Mesendoderm (in vitro differentiated cells): Measurements from ENCODE around the gene BGN.

Experiments
- DNase-seq: peaks from one replicate; pipeline ENCODE4 v3.0.0; 2013
- H2AK5ac ChIP-seq: 2 replicates; pipeline ENCODE4 v1.6.1; 2013; ENCODE audit warnings: low read length, inconsistent platforms
- H2BK120ac ChIP-seq: 2 replicates; pipeline ENCODE4 v1.6.1; 2013; ENCODE audit warnings: low read depth, mild to moderate bottlenecking, low read length, moderate library complexity, mixed read lengths
- H2BK15ac ChIP-seq: replicated peaks from 2 replicates; pipeline ENCODE4 v1.6.1; 2013; ENCODE audit warnings: low read depth, mild to moderate bottlenecking, moderate library complexity
- H2BK5ac ChIP-seq: 2 replicates; pipeline ENCODE4 v1.6.1; 2013; ENCODE audit warnings: low read length, inconsistent platforms
- H3K18ac ChIP-seq: 2 replicates; pipeline ENCODE4 v1.6.1; 2013; ENCODE audit warnings: mild to moderate bottlenecking, low read length, mixed read lengths
- H3K23ac ChIP-seq: one replicate; pipeline ENCODE4 v1.6.1; 2013; ENCODE audit warnings: low read length
- H3K27ac ChIP-seq: 2 replicates; pipeline ENCODE4 v1.5.1; 2013; ENCODE audit warnings: low read depth, mild to moderate bottlenecking, inconsistent platforms, low read length, moderate library complexity
- H3K27me3 ChIP-seq: 2 replicates; pipeline ENCODE4 v1.6.1; 2013; ENCODE audit warnings: low read length, control low read depth, mild to moderate bottlenecking, inconsistent platforms; ENCODE audit not compliant: insufficient read depth, poor library complexity
- H3K36me3 ChIP-seq: 2 replicates; pipeline ENCODE4 v1.6.1; 2013; ENCODE audit warnings: low read length, inconsistent platforms; ENCODE audit not compliant: control insufficient read depth, insufficient read depth
- H3K4ac ChIP-seq: one replicate; pipeline ENCODE4 v1.6.1; 2013; ENCODE audit warnings: low read depth, mild to moderate bottlenecking, low read length, moderate library complexity
- H3K4me1 ChIP-seq: 2 replicates; pipeline ENCODE4 v1.6.1; 2013; ENCODE audit warnings: low read depth, low read length, inconsistent platforms; ENCODE audit not compliant: control insufficient read depth
- H3K4me2 ChIP-seq: 2 replicates; pipeline ENCODE4 v1.6.1; 2013; ENCODE audit warnings: low read length
- H3K4me3 ChIP-seq: 2 replicates; pipeline ENCODE4 v1.5.1; 2013; ENCODE audit warnings: mild to moderate bottlenecking, low read length
- H3K56ac ChIP-seq: one replicate; pipeline ENCODE4 v1.6.1; 2013; ENCODE audit warnings: low read length
- H3K79me1 ChIP-seq: 2 replicates; pipeline ENCODE4 v1.6.1; 2013; ENCODE audit warnings: low read length, inconsistent platforms
- H3K79me2 ChIP-seq: 2 replicates; pipeline ENCODE4 v1.6.1; 2013; ENCODE audit warnings: mild to moderate bottlenecking, low read length; ENCODE audit not compliant: control insufficient read depth, insufficient read depth
- H3K9ac ChIP-seq: 2 replicates; pipeline ENCODE4 v1.6.1; 2013; ENCODE audit warnings: low read length, inconsistent platforms
- H4K5ac ChIP-seq: one replicate; pipeline ENCODE4 v1.6.1; 2013; ENCODE audit warnings: low read length
- H4K8ac ChIP-seq: one replicate; pipeline ENCODE4 v1.6.1; 2013; ENCODE audit warnings: low read depth, mild to moderate bottlenecking, control low read depth, low read length, moderate library complexity
- WGBS: extraction: QIAGEN DNeasy Blood & Tissue Kit; methylation state at CpG from one replicate; pipeline ENCODE4 v1.1.7; 2013; ENCODE audit warnings: low lambda C conversion rate, missing lambda C conversion rate; ENCODE audit not compliant: insufficient coverage; ENCODE audit errors: extremely low coverage; 5-methylcytosine and 5-hydroxymethylcytosine counted together

The BGN gene

GRCh38 chrX:153475271-153475670 lies 19.5 kb upstream of the BGN start:
- Histone ChIP-seq H2BK5ac (no peak overlapping the region), H3K18ac (no peak overlapping the region), H3K36me3 (no peaks in the 10 kb centered on the region), H4K8ac (no peak overlapping the region), H3K23ac (no peak overlapping the region), H3K9ac (no peak overlapping the region), H2AK5ac (no peak overlapping the region), H3K4me3 (no peak overlapping the region), H3K4me2 (no peak overlapping the region), H3K56ac (peak overlapping the region; percentile 22), H3K4ac (no peak overlapping the region), H3K27me3 (no peaks in the 10 kb centered on the region), H2BK120ac (no peak overlapping the region), H3K79me2 (no peaks in the 10 kb centered on the region), H3K27ac (no peak overlapping the region), H3K4me1 (peaks cover 2% of the 10 kb centered on the region), H2BK15ac (no peak overlapping the region), H4K5ac (no peak overlapping the region), H3K79me1 (no peaks in the 10 kb centered on the region)
- no CpG with 5 or more reads among the region's 7 CpGs for WGBS
- DNase-seq = no peak

- Histone ChIP-seq H3K79me2 (no peaks in the 10 kb centered on the region), H3K4me2 (no peak overlapping the region), H3K36me3 (no peaks in the 10 kb centered on the region), H2BK5ac (no peak overlapping the region), H3K27ac (no peak overlapping the region), H3K27me3 (no peaks in the 10 kb centered on the region), H3K79me1 (no peaks in the 10 kb centered on the region), H2AK5ac (no peak overlapping the region), H2BK120ac (no peak overlapping the region), H3K9ac (no peak overlapping the region), H3K18ac (no peak overlapping the region), H4K5ac (no peak overlapping the region), H3K23ac (no peak overlapping the region), H3K4me1 (peaks cover 2% of the 10 kb centered on the region), H2BK15ac (no peak overlapping the region), H4K8ac (no peak overlapping the region), H3K4me3 (no peak overlapping the region), H3K4ac (no peak overlapping the region), H3K56ac (no peak overlapping the region)
- no peak for DNase-seq
- WGBS = no CpG with 5 or more reads among the region's 11 CpGs
Observed at GRCh38 chrX:153475751-153476281, 19.0 kb upstream of the BGN start.

DNA sequence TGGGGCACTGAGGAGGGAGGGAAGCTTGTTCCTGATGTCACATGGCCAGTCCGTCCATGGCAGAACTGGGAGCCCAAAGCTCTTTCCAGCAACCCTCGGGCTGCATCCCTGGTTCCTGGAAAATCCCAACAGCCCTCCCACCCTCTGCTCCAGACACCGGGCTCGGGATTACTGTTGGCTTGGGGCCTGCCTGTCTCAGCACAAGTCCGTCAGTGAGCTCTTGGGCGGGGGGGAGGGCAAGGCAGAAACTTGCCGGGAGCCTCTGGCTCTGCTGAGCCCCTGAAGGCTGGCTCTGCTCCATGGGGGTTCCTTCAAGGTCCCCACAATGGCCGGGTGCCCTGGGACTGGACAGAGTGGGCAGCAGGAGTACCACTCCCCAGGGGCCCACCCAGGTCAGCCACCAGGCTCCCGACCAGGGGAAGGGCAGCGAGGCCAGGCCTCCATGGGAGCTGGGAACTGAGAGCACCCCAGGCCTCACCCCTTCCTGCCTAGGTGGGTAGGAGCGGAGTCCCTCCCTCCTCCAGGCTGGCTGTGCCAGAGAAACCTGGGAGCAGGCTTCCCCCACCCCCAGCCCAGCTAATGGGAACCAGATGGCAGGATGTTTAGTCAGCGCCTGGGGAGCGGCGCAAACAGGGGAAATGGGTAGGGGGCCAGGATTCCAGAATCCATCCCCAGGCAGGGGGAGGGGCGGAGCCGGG lies 18.0 kb upstream of the BGN start:
- Histone ChIP-seq H3K4me2 (no peak overlapping the region), H3K27me3 (no peaks in the 10 kb centered on the region), H3K27ac (no peak overlapping the region)

DNA sequence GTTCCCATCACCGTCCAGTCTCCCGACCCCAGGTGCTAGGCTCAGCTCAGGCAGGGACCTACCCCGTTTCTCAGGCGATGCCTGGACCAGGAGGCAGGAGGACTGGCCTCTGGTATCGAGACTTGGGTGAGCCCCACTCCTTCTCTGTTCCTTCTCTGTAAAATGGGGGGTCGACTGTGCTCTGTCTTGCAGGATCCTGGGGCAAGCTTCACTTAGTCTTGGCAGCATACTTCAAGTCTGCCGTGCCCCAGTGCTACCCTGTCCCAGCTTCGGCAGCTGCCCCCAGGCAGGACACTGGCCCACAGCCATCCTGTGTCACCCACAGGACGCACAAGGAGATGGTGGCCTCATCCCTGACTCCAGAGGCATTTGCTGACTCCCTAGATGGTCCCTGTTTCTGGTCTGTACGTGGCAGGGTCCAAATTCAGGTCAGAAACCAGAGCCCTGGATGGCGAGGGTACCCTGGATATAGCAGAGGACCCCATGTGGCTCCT lies 17.4 kb upstream of the BGN start:
- Histone ChIP-seq H4K5ac (no peak overlapping the region), H3K27me3 (no peaks in the 10 kb centered on the region), H3K36me3 (no peaks in the 10 kb centered on the region), H2BK120ac (no peak overlapping the region), H3K79me1 (no peaks in the 10 kb centered on the region), H3K4ac (no peak overlapping the region), H3K4me2 (no peak overlapping the region), H3K56ac (peak overlapping the region; percentile 49), H2AK5ac (no peak overlapping the region), H3K23ac (no peak overlapping the region), H2BK15ac (no peak overlapping the region), H3K9ac (no peak overlapping the region), H3K27ac (no peak overlapping the region), H3K18ac (no peak overlapping the region), H4K8ac (no peak overlapping the region), H3K79me2 (no peaks in the 10 kb centered on the region), H3K4me3 (no peak overlapping the region), H3K4me1 (peaks cover 2% of the 10 kb centered on the region), H2BK5ac (no peak overlapping the region)
- WGBS = no CpG with 5 or more reads among the region's 11 CpGs
- DNase-seq = no peak

More for the DNA sequence above, 18.0 kb upstream of the BGN start:
- H3K36me3 ChIP-seq = no peaks in the 10 kb centered on the region
- H3K4ac ChIP-seq = no peak overlapping the region
- H2BK120ac ChIP-seq = no peak overlapping the region
- peak; percentile 30 for DNase-seq
- no peak overlapping the region for H3K18ac ChIP-seq
- no peak overlapping the region for H3K4me3 ChIP-seq
- H3K23ac ChIP-seq = no peak overlapping the region
- H4K8ac ChIP-seq = no peak overlapping the region
- no peaks in the 10 kb centered on the region for H3K79me1 ChIP-seq
- no peak overlapping the region for H2AK5ac ChIP-seq
- H3K4me1 ChIP-seq = peaks cover 2% of the 10 kb centered on the region
- H2BK5ac ChIP-seq = no peak overlapping the region
- H4K5ac ChIP-seq = no peak overlapping the region
- H3K56ac ChIP-seq = peak overlapping the region; percentile 25
- H3K9ac ChIP-seq = no peak overlapping the region
- no peaks in the 10 kb centered on the region for H3K79me2 ChIP-seq
- WGBS = no CpG with 5 or more reads among the region's 16 CpGs
- no peak overlapping the region for H2BK15ac ChIP-seq

DNA sequence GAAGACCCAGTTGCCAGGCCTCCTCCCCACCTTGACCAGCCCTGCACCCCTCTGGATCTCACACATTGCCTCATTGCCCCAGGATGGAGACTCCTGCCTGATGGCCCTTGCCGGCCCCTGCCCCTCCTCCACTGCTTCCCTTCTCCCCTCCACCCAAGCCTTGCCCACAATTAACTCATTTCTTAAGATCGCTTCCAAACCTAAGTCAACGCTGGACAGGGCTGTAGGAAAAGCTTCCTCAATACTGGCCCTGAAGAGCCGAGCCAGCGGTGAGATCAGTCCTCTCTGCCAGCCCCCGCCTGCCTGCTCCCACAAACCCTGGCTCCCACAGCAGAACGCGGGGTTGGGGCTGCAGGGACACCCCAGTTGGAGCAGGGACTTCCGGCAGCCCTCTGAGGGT lies 16.9 kb upstream of the BGN start:
- H2BK120ac ChIP-seq = no peak overlapping the region
- no peak overlapping the region for H3K4me3 ChIP-seq
- H3K79me2 ChIP-seq = no peaks in the 10 kb centered on the region
- H3K27ac ChIP-seq = no peak overlapping the region
- no peak overlapping the region for H2BK15ac ChIP-seq
- H3K4ac ChIP-seq = no peak overlapping the region
- H3K9ac ChIP-seq = no peak overlapping the region
- no peak overlapping the region for H4K8ac ChIP-seq
- H3K36me3 ChIP-seq = no peaks in the 10 kb centered on the region
- no peak overlapping the region for H3K18ac ChIP-seq
- H3K4me2 ChIP-seq = no peak overlapping the region
- peaks cover 2% of the 10 kb centered on the region for H3K4me1 ChIP-seq
- WGBS = no CpG with 5 or more reads among the region's 9 CpGs
- H2AK5ac ChIP-seq = no peak overlapping the region
- no peak overlapping the region for H4K5ac ChIP-seq
- H3K23ac ChIP-seq = no peak overlapping the region
- H3K27me3 ChIP-seq = no peaks in the 10 kb centered on the region
- no peak overlapping the region for H2BK5ac ChIP-seq
- DNase-seq = no peak
- H3K79me1 ChIP-seq = no peaks in the 10 kb centered on the region
- H3K56ac ChIP-seq = no peak overlapping the region
